Measurements from ENCODE around the gene ALDH5A1. TPM values are rescaled to one million over a fixed set of nuclear protein-coding genes. Genes with fewer than 3 reads are reported as not detected.

The ALDH5A1 gene
- total and polyA plus RNA-seq, 2 of the 13 experiments (the other 11 are each of a cell fraction or from before 2014, with no cell fraction given) = 12.8 to 32.5 TPM

GRCh38 chr6:24469811-24470210, 25.0 kb upstream of the ALDH5A1 start (continued):
- TF ChIP-seq CBFB (CRISPR knock-in tag; IDR thresholded peaks at IDR 0.05) = no peak
- no peak for TF ChIP-seq GABPB1 (CRISPR knock-in tag; IDR thresholded peaks at IDR 0.05)
- TF ChIP-seq ZNF121 (CRISPR knock-in tag; IDR thresholded peaks at IDR 0.05) = no peak

- no peaks in the 10 kb centered on the region for H3K27me3 ChIP-seq (ENCODE audit: control insufficient read depth in 1 of 2, insufficient read depth in 2 of 2, low read length in 2 of 2)
- TF ChIP-seq MAFK (conservative IDR thresholded peaks at IDR 0.05 in 1 of 2, IDR thresholded peaks at IDR 0.05 in 1 of 2; ENCODE audit: low read length in 2 of 2) (peak; percentile 9 to 30; a peak in 1 of 4 replicates), NFE2L2 (IDR thresholded peaks at IDR 0.05; ENCODE audit: low read length) (peak; percentile 83), GTF2F1 (IDR thresholded peaks at IDR 0.05; ENCODE audit: low read length) (no peak), ZNF124 (CRISPR knock-in tag; IDR thresholded peaks at IDR 0.05) (no peak)
- in situ Hi-C loops (cut with HindIII; ENCODE audit: extremely low pct_ligation_motif_present, low pct_unique_long_range_greater_than_20kb) (no loop called here), intact Hi-C loops (cut with micrococcal nuclease; ENCODE audit: unreplicated experiment) (no loop called here)
- no peak overlapping the region for H3K4me3 ChIP-seq (replicated peaks in 1 of 3; ENCODE audit: insufficient read depth in 1 of 3, low read depth in 2 of 3, low read length in 3 of 3)
- no peak overlapping the region for H3K9ac ChIP-seq (ENCODE audit: insufficient read depth, low read depth, low read length)
- CTCF ChIA-PET (ENCODE audit: low intra/inter-chr PET ratio, low total read pairs) = no interaction called here
- FAIRE-seq = no peak
- H3K79me2 ChIP-seq (ENCODE audit: insufficient read depth, low read length) = no peaks in the 10 kb centered on the region
- H3K9me3 ChIP-seq (ENCODE audit: low read length) = no peaks in the 10 kb centered on the region
- ATAC-seq = no peak
- no peak overlapping the region for H3K27ac ChIP-seq (ENCODE audit: extremely low read length, insufficient read depth, low read length)
- H4K20me1 ChIP-seq (ENCODE audit: insufficient read depth, low read length) = no peaks in the 10 kb centered on the region
- no peak overlapping the region for H2AFZ ChIP-seq (ENCODE audit: low read length)
- no TSS peak for BruUV-seq (replicated peaks)
- no peak for DNase-seq (ENCODE audit: low spot score)
- POLR2A ChIA-PET = no interaction called here
- no peaks in the 10 kb centered on the region for H3K4me1 ChIP-seq (ENCODE audit: insufficient read depth, low read length)
- H3K36me3 ChIP-seq (replicated peaks in 1 of 2; ENCODE audit: control insufficient read depth in 1 of 2, insufficient read depth in 2 of 2, low read length in 2 of 2) = peaks cover 0 to 2% of the 10 kb centered on the region in 2 experiments; a peak in 1 of 5 replicates
- no peak overlapping the region for H3K4me2 ChIP-seq (ENCODE audit: low read depth, low read length)
Observed at GRCh38 chr6:24472181-24472580, 22.6 kb upstream of the ALDH5A1 start.

GRCh38 chr6:24476631-24477030, 18.1 kb upstream of the ALDH5A1 start:
- no peak overlapping the region for H3K4me3 ChIP-seq (replicated peaks in 1 of 3; ENCODE audit: insufficient read depth in 1 of 3, low read depth in 2 of 3, low read length in 3 of 3)
- FAIRE-seq (no peak), ATAC-seq (no peak), DNase-seq (ENCODE audit: low spot score) (no peak)
- no peak overlapping the region for H3K9ac ChIP-seq (ENCODE audit: insufficient read depth, low read depth, low read length)
- H3K9me3 ChIP-seq (ENCODE audit: low read length) = no peaks in the 10 kb centered on the region
- 94% methylated on average over 6 of the region's 6 CpGs for WGBS (ENCODE audit: low lambda C conversion rate)
- H3K79me2 ChIP-seq (ENCODE audit: insufficient read depth, low read length) = no peaks in the 10 kb centered on the region
- H3K4me2 ChIP-seq (ENCODE audit: low read depth, low read length) = no peak overlapping the region
- no peak for TF ChIP-seq ZNF639 (CRISPR knock-in tag; conservative IDR thresholded peaks at IDR 0.05)
- TF ChIP-seq RBFOX2 (IDR thresholded peaks at IDR 0.05; ENCODE audit: low read depth, low read length) = no peak
- TF ChIP-seq KDM1A (CRISPR knock-in tag; IDR thresholded peaks at IDR 0.05) = no peak
- no peak for TF ChIP-seq IRF1 (CRISPR knock-in tag; IDR thresholded peaks at IDR 0.05; ENCODE audit: low read depth)
- no peak for TF ChIP-seq GATAD2A (CRISPR knock-in tag; IDR thresholded peaks at IDR 0.05)
- no peak for TF ChIP-seq TCF12 (IDR thresholded peaks at IDR 0.05)
- TF ChIP-seq TCF12 (CRISPR knock-in tag; IDR thresholded peaks at IDR 0.05) = no peak
- TF ChIP-seq KAT7 (CRISPR knock-in tag; IDR thresholded peaks at IDR 0.05; ENCODE audit: borderline replicate concordance) = no peak
- TF ChIP-seq ZNF230 (CRISPR knock-in tag; IDR thresholded peaks at IDR 0.05) = no peak
- TF ChIP-seq ZNF597 (CRISPR knock-in tag; IDR thresholded peaks at IDR 0.05) = no peak
- H2AFZ ChIP-seq (ENCODE audit: low read length) = no peak overlapping the region
- ChIA-PET CTCF (ENCODE audit: low intra/inter-chr PET ratio, low total read pairs) (no interaction called here), POLR2A (no interaction called here)
- BruUV-seq (replicated peaks) = no TSS peak
- H3K36me3 ChIP-seq (replicated peaks in 1 of 2; ENCODE audit: control insufficient read depth in 1 of 2, insufficient read depth in 2 of 2, low read length in 2 of 2) = peaks cover 0 to 5% of the 10 kb centered on the region in 2 experiments; a peak in 2 of 5 replicates
- H4K20me1 ChIP-seq (ENCODE audit: insufficient read depth, low read length) = no peaks in the 10 kb centered on the region
- intact Hi-C loops (cut with micrococcal nuclease; ENCODE audit: unreplicated experiment) (no loop called here), in situ Hi-C loops (cut with HindIII; ENCODE audit: extremely low pct_ligation_motif_present, low pct_unique_long_range_greater_than_20kb) (no loop called here)
- H3K27me3 ChIP-seq (ENCODE audit: control insufficient read depth in 1 of 2, insufficient read depth in 2 of 2, low read length in 2 of 2) = no peaks in the 10 kb centered on the region
- H3K27ac ChIP-seq (ENCODE audit: extremely low read length, insufficient read depth, low read length) = no peak overlapping the region
- no peaks in the 10 kb centered on the region for H3K4me1 ChIP-seq (ENCODE audit: insufficient read depth, low read length)

Data from HepG2 (cell line).